ENCODE results near the gene GNPTG.

Gene GNPTG

DNA sequence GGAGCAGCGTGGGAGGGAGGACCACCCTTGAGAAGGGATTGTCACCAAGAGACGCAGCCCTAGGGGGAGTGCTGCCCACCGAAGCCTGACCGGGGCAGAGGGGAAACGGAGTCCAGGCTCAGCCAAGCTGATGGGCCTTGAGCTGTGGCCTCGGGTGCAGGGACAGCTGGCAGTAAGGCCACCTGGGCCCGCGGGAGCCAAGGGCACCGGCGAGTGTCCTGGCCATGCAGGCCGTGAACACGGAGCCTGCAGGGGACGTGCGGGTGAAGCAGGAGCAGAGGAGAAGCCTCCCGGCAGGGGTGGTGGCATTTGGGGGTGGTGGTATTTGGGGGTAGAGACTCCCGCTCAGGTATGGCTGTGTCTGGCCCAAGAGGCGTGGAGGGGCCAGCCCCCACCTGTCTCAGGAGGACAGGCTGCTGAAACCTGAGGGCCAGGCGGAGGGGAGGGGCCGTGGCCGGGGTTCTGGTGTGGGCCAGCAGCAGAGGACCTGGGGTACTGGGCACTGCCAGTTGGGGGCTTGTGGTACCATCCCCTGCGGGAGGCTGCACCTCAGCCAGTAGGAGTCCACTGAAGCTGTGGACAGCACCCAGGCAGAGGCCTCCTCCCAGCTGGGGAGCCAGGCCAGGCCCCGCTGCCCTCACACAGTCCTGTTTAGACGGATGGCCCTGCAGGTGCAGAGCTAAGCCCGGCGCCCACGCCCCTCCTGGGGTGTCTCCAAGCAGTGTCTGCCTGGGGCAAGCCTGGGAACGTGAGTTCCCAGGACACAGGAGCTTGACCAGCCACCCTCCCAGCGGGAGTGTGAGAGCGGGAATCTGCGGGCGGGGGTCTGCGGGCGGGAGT is 4.5 kb downstream of the GNPTG start:
- DNase-seq (ENCODE audit: low spot score) = no peak
- Mint-ChIP-seq H3K4me1 (ENCODE audit: low read depth) (peaks cover 15% of the 10 kb centered on the region), H3K27me3 (ENCODE audit: low read depth) (no peaks in the 10 kb centered on the region), H3K4me3 (no peak overlapping the region), H3K9me3 (no peaks in the 10 kb centered on the region), H3K27ac (no peak overlapping the region), H3K36me3 (ENCODE audit: low read depth) (peaks cover 3% of the 10 kb centered on the region)

DNA sequence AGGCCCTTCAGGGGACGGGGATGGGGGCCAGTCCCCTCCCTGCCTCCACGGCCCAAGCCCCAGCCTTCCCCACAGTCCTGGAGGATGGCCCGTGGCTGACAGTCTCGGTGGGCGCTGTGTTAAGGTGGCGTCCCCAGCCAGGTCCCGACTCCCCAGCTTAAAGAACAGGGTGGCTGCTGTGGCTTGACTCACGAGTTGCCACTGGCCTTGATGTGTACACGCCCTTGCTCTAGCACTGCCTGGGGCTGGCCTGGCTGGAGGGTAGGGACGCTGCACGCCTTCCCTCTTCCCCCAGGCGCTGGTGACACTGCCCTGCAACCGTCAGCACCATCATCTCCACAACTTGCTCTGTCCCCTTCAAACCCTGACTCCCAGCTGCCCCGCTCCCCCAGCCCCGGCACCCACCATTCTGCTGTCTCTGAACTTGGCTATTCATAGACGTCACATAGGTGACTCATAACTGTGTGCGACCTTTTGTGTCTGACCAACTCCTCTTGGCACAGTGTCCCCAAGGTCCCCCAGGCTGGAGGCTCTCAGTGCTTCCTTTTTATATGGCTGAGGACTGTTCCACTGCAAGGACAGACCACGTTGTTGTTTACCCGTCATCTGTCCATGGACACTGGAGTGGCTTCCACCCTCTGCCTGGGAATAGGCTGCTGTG is 6.3 kb downstream of the GNPTG start:
- Mint-ChIP-seq H3K4me1 (ENCODE audit: low read depth) (peaks cover 9% of the 10 kb centered on the region), H3K27me3 (ENCODE audit: low read depth) (no peaks in the 10 kb centered on the region), H3K27ac (no peak overlapping the region), H3K36me3 (ENCODE audit: low read depth) (peaks cover 3% of the 10 kb centered on the region), H3K4me3 (no peak overlapping the region), H3K9me3 (no peaks in the 10 kb centered on the region)
- DNase-seq (ENCODE audit: low spot score) = no peak

- H3K27ac Mint-ChIP-seq = no peak overlapping the region
- no peaks in the 10 kb centered on the region for H3K4me1 Mint-ChIP-seq (ENCODE audit: low read depth)
- peaks cover 16% of the 10 kb centered on the region for H3K36me3 Mint-ChIP-seq (ENCODE audit: low read depth)
- no peaks in the 10 kb centered on the region for H3K27me3 Mint-ChIP-seq (ENCODE audit: low read depth)
- H3K9me3 Mint-ChIP-seq = no peaks in the 10 kb centered on the region
- no peak for DNase-seq (ENCODE audit: low spot score)
- H3K4me3 Mint-ChIP-seq = no peak overlapping the region
Measured at GRCh38 chr16:1361685-1362360, 10.1 kb downstream of the GNPTG start.

DNA sequence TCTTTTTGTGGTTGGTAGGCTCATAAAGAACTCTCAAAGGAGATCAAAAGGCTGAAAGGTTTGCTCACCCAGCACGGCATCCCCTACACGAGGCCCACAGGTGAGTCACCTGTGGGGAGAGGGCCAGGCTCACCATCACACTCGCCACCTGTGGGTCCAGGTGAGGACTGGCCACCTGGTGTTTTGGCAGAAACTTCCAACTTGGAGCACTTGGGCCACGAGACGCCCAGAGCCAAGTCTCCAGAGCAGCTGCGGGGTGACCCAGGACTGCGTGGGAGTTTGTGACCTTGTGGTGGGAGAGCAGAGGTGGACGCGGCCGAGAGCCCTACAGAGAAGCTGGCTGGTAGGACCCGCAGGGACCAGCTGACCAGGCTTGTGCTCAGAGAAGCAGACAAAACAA is 11.1 kb downstream of the GNPTG start:
- Mint-ChIP-seq H3K36me3 (ENCODE audit: low read depth) (peaks cover 16% of the 10 kb centered on the region), H3K4me1 (ENCODE audit: low read depth) (no peaks in the 10 kb centered on the region), H3K9me3 (no peaks in the 10 kb centered on the region), H3K4me3 (no peak overlapping the region), H3K27ac (no peak overlapping the region), H3K27me3 (ENCODE audit: low read depth) (no peaks in the 10 kb centered on the region)
- no peak for DNase-seq (ENCODE audit: low spot score)

- no peak overlapping the region for H3K27ac Mint-ChIP-seq
- no peaks in the 10 kb centered on the region for H3K4me1 Mint-ChIP-seq (ENCODE audit: low read depth)
- no peaks in the 10 kb centered on the region for H3K27me3 Mint-ChIP-seq (ENCODE audit: low read depth)
- no peaks in the 10 kb centered on the region for H3K9me3 Mint-ChIP-seq
- peak; percentile 53 for DNase-seq (ENCODE audit: low spot score)
- peaks cover 19% of the 10 kb centered on the region for H3K36me3 Mint-ChIP-seq (ENCODE audit: low read depth)
- H3K4me3 Mint-ChIP-seq = no peak overlapping the region
Measured at GRCh38 chr16:1363501-1364041, 11.8 kb downstream of the GNPTG start.

GRCh38 chr16:1364510-1364909 is 12.8 kb downstream of the GNPTG start:
- no peak for DNase-seq (ENCODE audit: low spot score)
- Mint-ChIP-seq H3K27me3 (ENCODE audit: low read depth) (no peaks in the 10 kb centered on the region), H3K27ac (no peak overlapping the region), H3K4me1 (ENCODE audit: low read depth) (no peaks in the 10 kb centered on the region), H3K9me3 (no peaks in the 10 kb centered on the region), H3K36me3 (ENCODE audit: low read depth) (peaks cover 19% of the 10 kb centered on the region), H3K4me3 (no peak overlapping the region)

DNA sequence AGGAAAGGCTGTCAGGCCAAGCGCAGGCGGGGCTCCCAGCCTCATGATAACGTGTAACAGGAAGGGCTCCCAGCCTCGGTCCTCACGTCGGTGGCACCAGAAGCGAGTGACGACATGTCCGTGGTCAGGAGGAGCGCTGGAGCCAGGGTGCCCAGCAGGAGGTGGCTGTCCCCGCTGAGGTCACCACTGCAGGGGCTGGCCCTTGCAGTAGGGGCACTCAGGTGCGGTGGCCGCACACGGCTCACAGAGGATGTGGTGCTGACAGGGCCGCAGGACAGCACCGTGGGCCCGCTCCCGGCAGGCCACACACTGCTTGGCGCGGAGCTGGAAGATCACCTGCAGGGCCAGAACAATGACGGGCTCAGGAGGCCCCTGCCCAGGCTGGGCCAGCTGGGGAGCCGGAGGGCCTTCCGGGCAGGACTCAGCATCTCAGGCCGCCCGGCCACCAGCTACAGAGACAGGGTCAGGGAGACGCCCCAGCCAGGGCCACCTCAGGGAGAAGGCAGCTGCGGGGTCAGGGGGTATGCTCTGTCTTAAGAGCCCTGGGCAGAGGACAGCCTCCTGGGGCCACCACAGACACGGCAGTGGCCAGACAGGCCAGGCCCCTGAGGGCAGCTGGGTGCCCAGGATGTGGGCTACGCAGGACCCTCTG is 14.5 kb downstream of the GNPTG start:
- H3K4me3 Mint-ChIP-seq = no peak overlapping the region
- no peak overlapping the region for H3K27ac Mint-ChIP-seq
- no peaks in the 10 kb centered on the region for H3K9me3 Mint-ChIP-seq
- peaks cover 16% of the 10 kb centered on the region for H3K36me3 Mint-ChIP-seq (ENCODE audit: low read depth)
- no peaks in the 10 kb centered on the region for H3K4me1 Mint-ChIP-seq (ENCODE audit: low read depth)
- DNase-seq (ENCODE audit: low spot score) = no peak
- no peaks in the 10 kb centered on the region for H3K27me3 Mint-ChIP-seq (ENCODE audit: low read depth)

DNA sequence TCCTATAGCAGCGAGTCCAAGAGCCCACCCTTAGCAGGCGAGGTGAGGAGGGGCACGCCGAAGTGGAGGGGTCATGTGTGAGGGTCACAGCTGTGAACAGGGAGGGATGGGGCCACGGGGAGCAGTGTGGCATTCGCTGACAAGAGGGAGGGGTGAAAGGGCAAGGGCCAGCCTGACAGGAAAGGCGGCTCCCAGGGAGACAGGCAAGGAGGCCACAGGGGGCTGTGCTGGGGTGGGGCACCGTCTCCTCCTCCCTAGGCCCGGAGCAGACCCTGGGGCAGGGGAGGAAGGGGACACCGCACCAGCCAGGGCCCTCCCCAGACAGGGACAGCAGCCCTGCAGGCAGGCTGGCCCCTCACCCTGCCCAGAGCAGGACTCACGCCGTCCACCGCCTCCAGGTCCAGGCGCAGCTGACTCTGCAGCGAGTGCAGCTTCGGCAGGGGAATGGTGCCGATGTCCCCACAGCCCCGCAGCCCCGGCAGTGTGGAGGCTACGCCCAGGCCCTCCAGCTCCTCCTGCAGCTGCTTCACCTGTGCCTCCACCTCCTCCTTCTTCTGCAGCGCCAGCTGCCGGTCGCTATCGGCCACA is 15.1 kb downstream of the GNPTG start:
- H3K27me3 Mint-ChIP-seq (ENCODE audit: low read depth) = no peaks in the 10 kb centered on the region
- H3K4me1 Mint-ChIP-seq (ENCODE audit: low read depth) = no peaks in the 10 kb centered on the region
- DNase-seq (ENCODE audit: low spot score) = no peak
- H3K9me3 Mint-ChIP-seq = no peaks in the 10 kb centered on the region
- H3K27ac Mint-ChIP-seq = no peak overlapping the region
- peaks cover 16% of the 10 kb centered on the region for H3K36me3 Mint-ChIP-seq (ENCODE audit: low read depth)
- H3K4me3 Mint-ChIP-seq = no peak overlapping the region

- peaks cover 16% of the 10 kb centered on the region for H3K36me3 Mint-ChIP-seq (ENCODE audit: low read depth)
- H3K4me1 Mint-ChIP-seq (ENCODE audit: low read depth) = no peaks in the 10 kb centered on the region
- no peak for DNase-seq (ENCODE audit: low spot score)
- no peak overlapping the region for H3K27ac Mint-ChIP-seq
- H3K4me3 Mint-ChIP-seq = no peak overlapping the region
- H3K9me3 Mint-ChIP-seq = no peaks in the 10 kb centered on the region
- H3K27me3 Mint-ChIP-seq (ENCODE audit: low read depth) = no peaks in the 10 kb centered on the region
Measured at GRCh38 chr16:1367486-1368174, 15.9 kb downstream of the GNPTG start.

GRCh38 chr16:1371054-1371978 is 19.6 kb downstream of the GNPTG start:
- Mint-ChIP-seq H3K9me3 (no peaks in the 10 kb centered on the region), H3K27ac (no peak overlapping the region), H3K4me1 (ENCODE audit: low read depth) (no peaks in the 10 kb centered on the region), H3K27me3 (ENCODE audit: low read depth) (no peaks in the 10 kb centered on the region), H3K36me3 (ENCODE audit: low read depth) (peaks cover 4% of the 10 kb centered on the region), H3K4me3 (no peak overlapping the region)
- no peak for DNase-seq (ENCODE audit: low spot score)

DNA sequence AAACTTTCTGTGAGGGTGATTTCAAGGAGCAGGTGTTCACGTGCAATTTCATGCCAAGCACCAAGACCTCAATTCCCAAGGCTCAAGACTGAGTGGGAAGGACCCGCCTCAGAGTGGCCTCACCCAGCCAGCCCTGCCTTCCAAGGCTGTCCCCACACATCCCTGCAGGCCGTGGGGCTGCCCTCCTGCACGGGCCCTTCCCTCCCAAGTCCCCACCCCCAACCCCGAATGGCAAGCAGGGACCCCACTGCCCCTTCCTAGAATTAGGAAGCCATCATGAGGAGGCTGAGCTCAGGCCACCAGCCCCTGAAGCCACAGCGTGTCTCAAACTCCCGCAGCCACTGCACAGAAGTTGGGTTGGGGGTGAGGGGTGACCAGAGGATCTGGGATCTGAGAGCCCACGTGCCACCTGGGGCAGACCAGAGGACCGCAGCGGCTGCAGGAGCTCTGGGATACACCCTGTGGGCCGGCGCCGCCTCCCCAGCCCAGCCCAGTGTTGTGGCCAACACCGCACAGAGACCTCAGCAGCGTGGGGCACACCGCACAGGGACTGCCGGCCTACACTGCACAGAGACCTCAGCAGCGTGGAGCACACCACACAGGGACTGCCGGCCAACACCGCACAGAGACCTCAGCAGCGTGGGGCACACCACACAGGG is 20.7 kb downstream of the GNPTG start:
- Mint-ChIP-seq H3K36me3 (ENCODE audit: low read depth) (peaks cover 2% of the 10 kb centered on the region), H3K9me3 (no peaks in the 10 kb centered on the region), H3K27me3 (ENCODE audit: low read depth) (no peaks in the 10 kb centered on the region), H3K4me3 (no peak overlapping the region), H3K4me1 (ENCODE audit: low read depth) (no peaks in the 10 kb centered on the region), H3K27ac (no peak overlapping the region)
- no peak for DNase-seq (ENCODE audit: low spot score)

Measured in T-helper 2 cell treated with Interferon-gamma antibody and Interleukin-4, amounts not matched to agents 5 μg/mL and 100 μg/mL, for 36 hours (primary cell).